HepG2 (cell line): Measurements from ENCODE around the gene NRSN2. TPM values are rescaled to one million over a fixed set of nuclear protein-coding genes. Genes with fewer than 3 reads are reported as not detected.

Source experiments
- BHLHE40 ChIP-seq: IDR thresholded peaks from 2 replicates; pipeline ENCODE4 v1.6.1; 2011; ENCODE audit warnings: low read length, improper control_type of control experiment
- BORCS8-MEF2B ChIP-seq: sonication (generic); formaldehyde crosslinking; IDR thresholded peaks from 2 replicates; pipeline ENCODE4 v1.8.0; 2022; ENCODE audit warnings: mild to moderate bottlenecking, missing genetic modification reagents
- CEBPB ChIP-seq: IDR thresholded peaks from 2 replicates; pipeline ENCODE4 v1.6.1; 2011; ENCODE audit warnings: low read depth, low read length, improper control_type of control experiment, borderline replicate concordance
- CEBPG ChIP-seq: IDR thresholded peaks from 2 replicates; pipeline ENCODE4 v1.6.1; 2016
- MED13 ChIP-seq: sonication (generic); formaldehyde crosslinking; IDR thresholded peaks from 2 replicates; pipeline ENCODE4 v1.5.0; 2020; ENCODE audit warnings: missing genetic modification reagents
- MTF2 ChIP-seq: sonication (generic); formaldehyde crosslinking; IDR thresholded peaks from 2 replicates; pipeline ENCODE4 v1.5.0; 2020; ENCODE audit warnings: missing genetic modification reagents, borderline replicate concordance
- NFE2 ChIP-seq: sonication (generic); formaldehyde crosslinking; IDR thresholded peaks from 2 replicates; pipeline ENCODE4 v1.4.0; 2020; ENCODE audit warnings: missing genetic modification reagents
- SMAD1 ChIP-seq: sonication (generic); formaldehyde crosslinking; IDR thresholded peaks from 2 replicates; pipeline ENCODE4 v1.4.0; 2020; ENCODE audit warnings: missing genetic modification reagents, low read depth, mild to moderate bottlenecking, borderline replicate concordance
- THAP11 ChIP-seq: IDR thresholded peaks from 2 replicates; pipeline ENCODE4 v1.6.1; 2016; ENCODE audit warnings: missing biosample characterization, missing genetic modification reagents
- ZNF138 ChIP-seq: sonication (generic); formaldehyde crosslinking; IDR thresholded peaks from 2 replicates; pipeline ENCODE4 v1.5.0; 2020; ENCODE audit warnings: mild to moderate bottlenecking, low read depth, missing genetic modification reagents
- ZNF232 ChIP-seq: sonication (generic); formaldehyde crosslinking; IDR thresholded peaks from 2 replicates; pipeline ENCODE4 v1.4.0; 2020; ENCODE audit warnings: missing genetic modification reagents, borderline replicate concordance
- ZNF33B ChIP-seq: sonication (generic); formaldehyde crosslinking; IDR thresholded peaks from 2 replicates; pipeline ENCODE4 v1.5.1; 2020; ENCODE audit warnings: mild to moderate bottlenecking, missing genetic modification reagents
- ZNF773 ChIP-seq: sonication (generic); formaldehyde crosslinking; IDR thresholded peaks from 2 replicates; pipeline ENCODE4 v1.4.0; 2020; ENCODE audit warnings: missing genetic modification reagents, borderline replicate concordance
- polyA plus RNA-seq, 8 experiments: library from polyadenylated mRNA; depleted of rRNA in 3 of 8; stranded (reverse) in 7 of 8; unstranded in 1 of 8; fragments of >200 nt; fragmentation: Illumina TruSeq in 4 of 8; extraction: Trizol in 4 of 8; gene quantifications; 2 replicates each; pipeline versions ENCODE4 v1.2.1 to v1.2.3, GENCODE V29; 2011 to 2016; ENCODE audit warnings: low read depth in 4 of 8, missing spikeins in 1 of 8, mixed read lengths in 1 of 8; ENCODE audit not compliant: insufficient read depth in 1 of 8
- total RNA-seq, 5 experiments: library from RNA; depleted of rRNA; stranded (reverse); fragments of >200 nt; fragmentation: Illumina TruSeq; extraction: Trizol; gene quantifications; 2 replicates each; pipeline ENCODE4 v1.2.3, GENCODE V29; 2016; ENCODE audit warnings: low read depth in 1 of 5
- TF ChIP-seq, protein P1 (sequence below): sonication (generic); formaldehyde crosslinking; IDR thresholded peaks from 2 replicates; pipeline ENCODE4 v1.9.0; 2021; ENCODE audit warnings: missing genetic modification reagents, mild to moderate bottlenecking, borderline replicate concordance
- TF ChIP-seq, protein P2 (sequence below): sonication (generic); formaldehyde crosslinking; IDR thresholded peaks from 2 replicates; pipeline ENCODE4 v1.4.0; 2020; ENCODE audit warnings: mild to moderate bottlenecking, missing genetic modification reagents
- TF ChIP-seq, protein P3 (sequence below): sonication (generic); formaldehyde crosslinking; IDR thresholded peaks from 2 replicates; pipeline ENCODE4 v1.4.0; 2020; ENCODE audit warnings: mild to moderate bottlenecking, missing genetic modification reagents
- TF ChIP-seq, protein P4 (sequence below): sonication (generic); formaldehyde crosslinking; IDR thresholded peaks from 2 replicates; pipeline ENCODE4 v1.4.0; 2020; ENCODE audit warnings: missing genetic modification reagents
- TF ChIP-seq, protein P5 (sequence below): sonication (generic); formaldehyde crosslinking; IDR thresholded peaks from 2 replicates; pipeline ENCODE4 v1.8.1; 2023; ENCODE audit warnings: mild to moderate bottlenecking, missing genetic modification reagents
- TF ChIP-seq, protein P6 (sequence below): sonication (generic); formaldehyde crosslinking; IDR thresholded peaks from 2 replicates; pipeline ENCODE4 v1.8.0; 2022; ENCODE audit warnings: missing genetic modification reagents, mild to moderate bottlenecking, borderline replicate concordance
- TF ChIP-seq, protein P7 (sequence below): sonication (generic); formaldehyde crosslinking; IDR thresholded peaks from 2 replicates; pipeline ENCODE4 v1.4.0; 2020; ENCODE audit warnings: mild to moderate bottlenecking, missing genetic modification reagents

The NRSN2 gene
- total and polyA plus RNA-seq, 2 of the 13 experiments (the other 11 are each of a cell fraction or from before 2014, with no cell fraction given), result 32.3 to 49.4 TPM

DNA sequence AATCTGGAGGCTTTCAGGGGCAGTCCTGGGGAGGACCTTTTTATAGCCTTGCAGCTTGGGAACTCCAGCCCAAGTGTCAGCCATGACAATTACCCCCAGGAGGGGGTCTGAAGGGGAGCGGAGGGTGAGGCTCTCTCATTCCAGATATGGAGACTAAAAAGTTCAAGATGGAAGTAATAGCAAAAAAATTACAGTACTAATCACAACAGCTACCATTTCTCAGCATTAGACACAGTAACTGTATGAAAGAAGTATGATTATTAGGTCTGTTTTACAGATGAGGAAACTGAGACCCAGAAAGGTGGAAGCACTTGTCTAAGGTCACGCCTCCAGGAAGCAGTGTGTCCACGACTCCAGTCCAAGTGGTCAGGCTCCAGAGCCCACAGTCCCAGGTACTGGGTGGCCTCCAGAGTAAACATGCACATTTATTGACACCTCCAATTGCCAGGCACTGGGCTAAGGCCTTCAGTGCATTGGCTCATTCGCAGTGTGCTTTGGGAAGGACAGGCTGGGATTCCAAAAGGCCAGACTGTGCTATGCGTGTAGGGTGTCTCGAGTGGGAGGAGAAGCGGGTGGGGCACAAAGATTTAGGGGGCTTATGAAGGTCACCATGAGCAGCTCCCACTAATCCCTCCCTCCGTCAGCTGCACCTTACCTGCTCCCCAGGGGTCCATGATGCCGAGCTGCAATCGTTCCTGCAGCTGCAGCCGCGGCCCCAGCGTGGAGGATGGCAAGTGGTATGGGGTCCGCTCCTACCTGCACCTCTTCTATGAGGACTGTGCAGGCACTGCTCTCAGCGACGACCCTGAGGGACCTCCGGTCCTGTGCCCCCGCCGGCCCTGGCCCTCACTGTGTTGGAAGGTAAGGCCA is 2.3 kb downstream of the NRSN2 start (continued):
- TF ChIP-seq, protein P1, sequence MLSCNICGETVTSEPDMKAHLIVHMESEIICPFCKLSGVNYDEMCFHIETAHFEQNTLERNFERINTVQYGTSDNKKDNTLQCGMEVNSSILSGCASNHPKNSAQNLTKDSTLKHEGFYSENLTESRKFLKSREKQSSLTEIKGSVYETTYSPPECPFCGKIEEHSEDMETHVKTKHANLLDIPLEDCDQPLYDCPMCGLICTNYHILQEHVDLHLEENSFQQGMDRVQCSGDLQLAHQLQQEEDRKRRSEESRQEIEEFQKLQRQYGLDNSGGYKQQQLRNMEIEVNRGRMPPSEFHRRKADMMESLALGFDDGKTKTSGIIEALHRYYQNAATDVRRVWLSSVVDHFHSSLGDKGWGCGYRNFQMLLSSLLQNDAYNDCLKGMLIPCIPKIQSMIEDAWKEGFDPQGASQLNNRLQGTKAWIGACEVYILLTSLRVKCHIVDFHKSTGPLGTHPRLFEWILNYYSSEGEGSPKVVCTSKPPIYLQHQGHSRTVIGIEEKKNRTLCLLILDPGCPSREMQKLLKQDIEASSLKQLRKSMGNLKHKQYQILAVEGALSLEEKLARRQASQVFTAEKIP (CRISPR knock-in tag), result no peak
- TF ChIP-seq THAP11, result peak; percentile 74
- peak; percentile 55 for TF ChIP-seq BORCS8-MEF2B
- TF ChIP-seq, protein P2, sequence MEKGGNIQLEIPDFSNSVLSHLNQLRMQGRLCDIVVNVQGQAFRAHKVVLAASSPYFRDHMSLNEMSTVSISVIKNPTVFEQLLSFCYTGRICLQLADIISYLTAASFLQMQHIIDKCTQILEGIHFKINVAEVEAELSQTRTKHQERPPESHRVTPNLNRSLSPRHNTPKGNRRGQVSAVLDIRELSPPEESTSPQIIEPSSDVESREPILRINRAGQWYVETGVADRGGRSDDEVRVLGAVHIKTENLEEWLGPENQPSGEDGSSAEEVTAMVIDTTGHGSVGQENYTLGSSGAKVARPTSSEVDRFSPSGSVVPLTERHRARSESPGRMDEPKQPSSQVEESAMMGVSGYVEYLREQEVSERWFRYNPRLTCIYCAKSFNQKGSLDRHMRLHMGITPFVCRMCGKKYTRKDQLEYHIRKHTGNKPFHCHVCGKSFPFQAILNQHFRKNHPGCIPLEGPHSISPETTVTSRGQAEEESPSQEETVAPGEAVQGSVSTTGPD (CRISPR knock-in tag), result no peak
- peak; percentile 53 for TF ChIP-seq CEBPG
- TF ChIP-seq MTF2 (CRISPR knock-in tag), result no peak
- no peak for TF ChIP-seq ZNF33B
- no peak for TF ChIP-seq ZNF138 (CRISPR knock-in tag)
- no peak for TF ChIP-seq BHLHE40
- no peak for TF ChIP-seq NFE2 (CRISPR knock-in tag)
- TF ChIP-seq SMAD1 (CRISPR knock-in tag), result no peak; the same call in 1 of the 2 replicates
- TF ChIP-seq, protein P3, sequence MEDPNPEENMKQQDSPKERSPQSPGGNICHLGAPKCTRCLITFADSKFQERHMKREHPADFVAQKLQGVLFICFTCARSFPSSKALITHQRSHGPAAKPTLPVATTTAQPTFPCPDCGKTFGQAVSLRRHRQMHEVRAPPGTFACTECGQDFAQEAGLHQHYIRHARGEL (CRISPR knock-in tag), result no peak
- TF ChIP-seq, protein P4, sequence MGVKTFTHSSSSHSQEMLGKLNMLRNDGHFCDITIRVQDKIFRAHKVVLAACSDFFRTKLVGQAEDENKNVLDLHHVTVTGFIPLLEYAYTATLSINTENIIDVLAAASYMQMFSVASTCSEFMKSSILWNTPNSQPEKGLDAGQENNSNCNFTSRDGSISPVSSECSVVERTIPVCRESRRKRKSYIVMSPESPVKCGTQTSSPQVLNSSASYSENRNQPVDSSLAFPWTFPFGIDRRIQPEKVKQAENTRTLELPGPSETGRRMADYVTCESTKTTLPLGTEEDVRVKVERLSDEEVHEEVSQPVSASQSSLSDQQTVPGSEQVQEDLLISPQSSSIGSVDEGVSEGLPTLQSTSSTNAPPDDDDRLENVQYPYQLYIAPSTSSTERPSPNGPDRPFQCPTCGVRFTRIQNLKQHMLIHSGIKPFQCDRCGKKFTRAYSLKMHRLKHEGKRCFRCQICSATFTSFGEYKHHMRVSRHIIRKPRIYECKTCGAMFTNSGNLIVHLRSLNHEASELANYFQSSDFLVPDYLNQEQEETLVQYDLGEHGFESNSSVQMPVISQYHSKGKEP (CRISPR knock-in tag), result no peak
- no peak for TF ChIP-seq ZNF773
- no peak for TF ChIP-seq MED13 (CRISPR knock-in tag)
- TF ChIP-seq, protein P5, sequence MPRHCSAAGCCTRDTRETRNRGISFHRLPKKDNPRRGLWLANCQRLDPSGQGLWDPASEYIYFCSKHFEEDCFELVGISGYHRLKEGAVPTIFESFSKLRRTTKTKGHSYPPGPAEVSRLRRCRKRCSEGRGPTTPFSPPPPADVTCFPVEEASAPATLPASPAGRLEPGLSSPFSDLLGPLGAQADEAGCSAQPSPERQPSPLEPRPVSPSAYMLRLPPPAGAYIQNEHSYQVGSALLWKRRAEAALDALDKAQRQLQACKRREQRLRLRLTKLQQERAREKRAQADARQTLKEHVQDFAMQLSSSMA (CRISPR knock-in tag), result no peak
- TF ChIP-seq, protein P6, sequence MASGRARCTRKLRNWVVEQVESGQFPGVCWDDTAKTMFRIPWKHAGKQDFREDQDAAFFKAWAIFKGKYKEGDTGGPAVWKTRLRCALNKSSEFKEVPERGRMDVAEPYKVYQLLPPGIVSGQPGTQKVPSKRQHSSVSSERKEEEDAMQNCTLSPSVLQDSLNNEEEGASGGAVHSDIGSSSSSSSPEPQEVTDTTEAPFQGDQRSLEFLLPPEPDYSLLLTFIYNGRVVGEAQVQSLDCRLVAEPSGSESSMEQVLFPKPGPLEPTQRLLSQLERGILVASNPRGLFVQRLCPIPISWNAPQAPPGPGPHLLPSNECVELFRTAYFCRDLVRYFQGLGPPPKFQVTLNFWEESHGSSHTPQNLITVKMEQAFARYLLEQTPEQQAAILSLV, result 0 out of 2 replicates have a peak, but pooled peaks have one; percentile 27
- TF ChIP-seq, protein P7, sequence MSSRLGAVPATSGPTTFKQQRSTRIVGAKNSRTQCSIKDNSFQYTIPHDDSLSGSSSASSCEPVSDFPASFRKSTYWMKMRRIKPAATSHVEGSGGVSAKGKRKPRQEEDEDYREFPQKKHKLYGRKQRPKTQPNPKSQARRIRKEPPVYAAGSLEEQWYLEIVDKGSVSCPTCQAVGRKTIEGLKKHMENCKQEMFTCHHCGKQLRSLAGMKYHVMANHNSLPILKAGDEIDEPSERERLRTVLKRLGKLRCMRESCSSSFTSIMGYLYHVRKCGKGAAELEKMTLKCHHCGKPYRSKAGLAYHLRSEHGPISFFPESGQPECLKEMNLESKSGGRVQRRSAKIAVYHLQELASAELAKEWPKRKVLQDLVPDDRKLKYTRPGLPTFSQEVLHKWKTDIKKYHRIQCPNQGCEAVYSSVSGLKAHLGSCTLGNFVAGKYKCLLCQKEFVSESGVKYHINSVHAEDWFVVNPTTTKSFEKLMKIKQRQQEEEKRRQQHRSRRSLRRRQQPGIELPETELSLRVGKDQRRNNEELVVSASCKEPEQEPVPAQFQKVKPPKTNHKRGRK (CRISPR knock-in tag), result no peak
- TF ChIP-seq CEBPB, result no peak
- TF ChIP-seq ZNF232, result peak; percentile 79; the same call in 1 of the 2 replicates
